ENCODE results near the gene OPRD1.

Gene OPRD1

GRCh38 chr1:28889357-28889756 lies 77.4 kb downstream of the OPRD1 start:
- ChIA-PET POLR2A (ENCODE audit: low non-redundant PET) (interaction anchor here (0.6 kb wide), 1 partner anchor 241 kb away, joined by 3 read pairs; the partner anchor contains the start of gene RNU11), CTCF (no interaction called here)
- H3K27ac ChIP-seq: no peak overlapping the region
- DNase-seq (ENCODE audit: low spot score): no peak
- no peak for TF ChIP-seq CTCF (conservative IDR thresholded peaks at IDR 0.05; ENCODE audit: low read depth)

GRCh38 chr1:28890435-28890834 lies 78.5 kb downstream of the OPRD1 start:
- CTCF ChIA-PET: no interaction called here
- no peak for TF ChIP-seq CTCF (conservative IDR thresholded peaks at IDR 0.05; ENCODE audit: low read depth)
- POLR2A ChIA-PET (ENCODE audit: low non-redundant PET): interaction anchor here (0.7 kb wide), 1 partner anchor 327 kb away, joined by 3 read pairs; no protein-coding TSS in a partner anchor
- H3K27ac ChIP-seq: no peak overlapping the region
- no peak for DNase-seq (ENCODE audit: low spot score)

- no peak for TF ChIP-seq CTCF (conservative IDR thresholded peaks at IDR 0.05; ENCODE audit: low read depth)
- POLR2A ChIA-PET (ENCODE audit: low non-redundant PET): interaction anchor here (0.6 to 0.7 kb wide), 2 partner anchors 14 to 326 kb away, joined by 3 read pairs; no protein-coding TSS in a partner anchor
- CTCF ChIA-PET: interaction anchor here (0.7 to 0.8 kb wide), 2 partner anchors 12 to 228 kb away, joined by 3 to 4 read pairs; no protein-coding TSS in a partner anchor
These were observed 78.9 kb downstream of the OPRD1 start for GRCh38 chr1:28890836-28891235.

GRCh38 chr1:28891256-28891655 lies 79.3 kb downstream of the OPRD1 start:
- no peak for DNase-seq (ENCODE audit: low spot score)
- CTCF ChIA-PET: interaction anchor here (0.7 to 0.8 kb wide), 2 partner anchors 12 to 228 kb away, joined by 3 to 4 read pairs; no protein-coding TSS in a partner anchor

More at GRCh38 chr1:28890836-28891235, 78.9 kb downstream of the OPRD1 start:
- H3K27ac ChIP-seq: no peak overlapping the region
- DNase-seq (ENCODE audit: low spot score): no peak

GRCh38 chr1:28893403-28894102 lies 81.6 kb downstream of the OPRD1 start:
- DNase-seq (ENCODE audit: low spot score): no peak
- POLR2A ChIA-PET (ENCODE audit: low non-redundant PET): no interaction called here
- CTCF ChIA-PET: interaction anchor here (0.5 kb wide), 1 partner anchor 147 kb away, joined by 3 read pairs; no protein-coding TSS in a partner anchor
- no peak for TF ChIP-seq CTCF (conservative IDR thresholded peaks at IDR 0.05; ENCODE audit: low read depth)
- no peak overlapping the region for H3K27ac ChIP-seq

More at GRCh38 chr1:28891256-28891655, 79.3 kb downstream of the OPRD1 start:
- H3K27ac ChIP-seq: no peak overlapping the region
- TF ChIP-seq CTCF (conservative IDR thresholded peaks at IDR 0.05; ENCODE audit: low read depth): no peak
- POLR2A ChIA-PET (ENCODE audit: low non-redundant PET): interaction anchor here (0.6 kb wide), 1 partner anchor 15 kb away, joined by 3 read pairs; no protein-coding TSS in a partner anchor

- H3K27ac ChIP-seq: no peak overlapping the region
- ChIA-PET POLR2A (ENCODE audit: low non-redundant PET) (no interaction called here), CTCF (interaction anchor here (0.6 kb wide), 1 partner anchor 159 kb away, joined by 4 read pairs; no protein-coding TSS in a partner anchor)
- no peak for DNase-seq (ENCODE audit: low spot score)
- no peak for TF ChIP-seq CTCF (conservative IDR thresholded peaks at IDR 0.05; ENCODE audit: low read depth)
These were observed 82.8 kb downstream of the OPRD1 start for GRCh38 chr1:28894785-28895184.

Measured in RWPE1 (cell line).